B cell (primary cell): ENCODE data around the gene RNF10. TPM values are rescaled to one million over a fixed set of nuclear protein-coding genes. Genes with fewer than 3 reads are reported as not detected.
"Not testable (repeated sequence)": the region's sequence is repeated elsewhere in the genome, so short reads cannot be mapped to it uniquely, and the experiment has no call there.

Experiments used
- ATAC-seq: fragments of 200-7000 bp; cut with Tn5 transposase; one replicate; pipeline ENCODE4 v1.10.0; 2021; ENCODE audit warnings: low read depth, mild to moderate bottlenecking, moderate number of reproducible peaks, moderate library complexity
- CTCF ChIA-PET: fragments of 350-600 bp; sonication (Branson Sonifier 250); formaldehyde crosslinking; loops from one replicate; lab custom pipeline; 2021; ENCODE audit warnings: antibody characterized with exemption, inconsistent platforms; lab: Charles Lee
- POLR2A ChIA-PET: fragments of 350-600 bp; sonication (Branson Sonifier 250); formaldehyde crosslinking; loops from one replicate; lab custom pipeline; 2021; ENCODE audit warnings: antibody characterized with exemption; lab: Charles Lee
- DNase-seq: peaks from one replicate; pipeline ENCODE4 v3.0.0; 2013
- H2AFZ ChIP-seq: 2 replicates; pipeline ENCODE4 v1.6.1; 2012; ENCODE audit warnings: mild to moderate bottlenecking, low read depth, low read length; ENCODE audit not compliant: insufficient read depth, poor library complexity, severe bottlenecking
- H3K27ac ChIP-seq, 2 donors: 1 replicate in 1 of 2; 2 replicates in 1 of 2; pipeline ENCODE4 v1.5.1; 2012 to 2013; ENCODE audit warnings: low read length in 2 of 2, mild to moderate bottlenecking in 2 of 2, moderate library complexity in 1 of 2
- H3K27me3 ChIP-seq, 4 experiments: fragments of 200-600 bp in 1 of 4; sonication (generic) in 1 of 4; replicated peaks in 1 of 4; 1 replicate in 2 of 4; 2 replicates in 2 of 4; pipeline versions ENCODE4 v1.6.1 to v1.7.0; 2013 to 2016; ENCODE audit warnings: low read length in 3 of 4, mild to moderate bottlenecking in 2 of 4, mixed read lengths in 1 of 4, moderate library complexity in 1 of 4; ENCODE audit not compliant: insufficient read depth in 4 of 4, control insufficient read depth in 3 of 4; ENCODE audit errors: control extremely low read depth in 1 of 4
- H3K36me3 ChIP-seq, 2 experiments: replicated peaks in 1 of 2; 1 replicate in 1 of 2; 2 replicates in 1 of 2; pipeline versions ENCODE4 v1.6.1 to v1.7.1; 2013; ENCODE audit warnings: low read length in 1 of 2; ENCODE audit not compliant: insufficient read depth in 2 of 2, control insufficient read depth in 1 of 2; ENCODE audit errors: control extremely low read depth in 1 of 2, extremely low read depth in 1 of 2
- H3K4me1 ChIP-seq, 2 donors: fragments of 200-600 bp in 1 of 2; sonication (generic) in 1 of 2; 1 replicate in 1 of 2; 2 replicates in 1 of 2; pipeline versions ENCODE4 v1.5.1 to v1.6.1; 2013 to 2017; ENCODE audit warnings: low read length in 2 of 2; ENCODE audit not compliant: control insufficient read depth in 2 of 2, insufficient read depth in 2 of 2
- H3K4me2 ChIP-seq: replicated peaks from 2 replicates; pipeline ENCODE3; 2012; ENCODE audit warnings: mild to moderate bottlenecking, low read depth, low read length; ENCODE audit not compliant: poor library complexity, severe bottlenecking
- H3K4me3 ChIP-seq, 5 experiments: fragments of 200-600 bp in 1 of 5; sonication (generic) in 1 of 5; 1 replicate in 3 of 5; 2 replicates in 2 of 5; pipeline versions ENCODE4 v1.5.1 to v1.7.0; 2011 to 2016; ENCODE audit warnings: low read length in 4 of 5, mild to moderate bottlenecking in 4 of 5, low read depth in 2 of 5, control low read depth in 1 of 5, moderate library complexity in 1 of 5; ENCODE audit not compliant: insufficient read depth in 1 of 5; ENCODE audit errors: control extremely low read depth in 1 of 5, extremely low read depth in 1 of 5
- H3K79me2 ChIP-seq: fragments of 200-600 bp; sonication (generic); one replicate; pipeline ENCODE4 v1.6.0; 2016; ENCODE audit warnings: low read length; ENCODE audit not compliant: control insufficient read depth, insufficient read depth
- H3K9ac ChIP-seq: fragments of 200-600 bp; sonication (generic); 2 replicates; pipeline ENCODE4 v1.6.1; 2017; ENCODE audit warnings: mild to moderate bottlenecking, low read length, moderate library complexity
- H3K9me3 ChIP-seq, 3 donors: one replicate each; pipeline versions ENCODE4 v1.6.1 to v1.7.1; 2013; ENCODE audit warnings: low read length in 2 of 3; ENCODE audit not compliant: control insufficient read depth in 2 of 3, insufficient read depth in 1 of 3; ENCODE audit errors: control extremely low read depth in 1 of 3
- H4K20me1 ChIP-seq: 2 replicates; pipeline ENCODE4 v1.6.0; 2012; ENCODE audit warnings: mild to moderate bottlenecking, low read length; ENCODE audit not compliant: insufficient read depth, control insufficient read depth, poor library complexity, severe bottlenecking
- H3K27ac Mint-ChIP-seq: one replicate; pipeline ENCODE4 v1.8.0; 2021; ENCODE audit warnings: mixed read lengths
- H3K27me3 Mint-ChIP-seq: one replicate; pipeline ENCODE4 v1.8.0; 2021; ENCODE audit warnings: mixed read lengths
- H3K4me1 Mint-ChIP-seq: one replicate; pipeline ENCODE4 v1.8.0; 2021; ENCODE audit warnings: mixed read lengths
- H3K4me3 Mint-ChIP-seq: one replicate; pipeline ENCODE4 v1.8.0; 2021; ENCODE audit warnings: mixed read lengths
- H3K9me3 Mint-ChIP-seq: one replicate; pipeline ENCODE4 v1.8.0; 2022; ENCODE audit warnings: mixed read lengths; ENCODE audit not compliant: insufficient read depth
- EZH2 ChIP-seq: IDR thresholded peaks from 2 replicates; pipeline ENCODE4 v1.6.1; 2012; ENCODE audit warnings: borderline replicate concordance, low read depth, mild to moderate bottlenecking, moderate library complexity, low read length; ENCODE audit not compliant: insufficient read depth, poor library complexity, severe bottlenecking
- WGBS: methylation state at CpG from one replicate; pipeline ENCODE4 v1.1.5; 2013; ENCODE audit warnings: missing lambda C conversion rate; ENCODE audit not compliant: insufficient coverage; 5-methylcytosine and 5-hydroxymethylcytosine counted together
- intact Hi-C: fragments of 100-400 bp; cut with micrococcal nuclease; formaldehyde crosslinking; loops from one replicate; pipeline ENCODE4 v1.10.0; 2022
- polyA plus RNA-seq: library from polyadenylated mRNA; depleted of rRNA; stranded (reverse); fragments of >200 nt; gene quantifications from 2 replicates; pipeline ENCODE4 v1.2.3, GENCODE V29; 2012
- total RNA-seq, 2 donors: library from RNA; stranded (reverse); fragments of 120-200 nt in 1 of 2; gene quantifications; 1 replicate in 1 of 2; 2 replicates in 1 of 2; pipeline versions ENCODE4 v1.2.3 to v1.2.4, GENCODE V29; 2013 to 2022
- TF ChIP-seq, protein P1 (sequence below): fragments of 200-600 bp; IDR thresholded peaks from one replicate; pipeline ENCODE4 v1.8.0; 2022; ENCODE audit warnings: antibody characterized with exemption, mild to moderate bottlenecking

RNF10 gene
- total and polyA plus RNA-seq, 2 donors (not counting 1 experiment from before 2014, with no cell fraction given): 163 to 236 TPM

DNA sequence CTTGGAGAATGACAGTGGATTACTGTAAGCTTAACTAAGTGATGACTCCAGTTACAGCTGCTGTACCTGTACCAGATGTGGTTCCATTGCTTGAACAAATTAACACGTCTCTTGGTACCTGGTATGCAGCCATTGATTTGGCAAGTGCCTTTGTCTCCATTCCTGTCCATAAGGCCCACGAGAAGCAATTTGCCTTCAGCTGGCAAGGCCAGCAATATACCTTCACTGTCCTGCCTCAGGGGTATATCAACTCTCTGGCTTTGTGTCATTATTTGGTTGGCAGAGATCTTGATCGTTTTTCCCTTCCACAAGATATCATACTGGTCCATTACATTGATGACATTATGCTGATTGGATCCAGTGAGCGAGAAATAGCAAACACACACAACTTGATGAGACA is 76.4 kb downstream of the RNF10 start:
- ChIA-PET POLR2A (no interaction called here), CTCF (interaction anchor here (0.8 kb wide), 1 partner anchor 155 kb away, joined by 3 read pairs; no protein-coding TSS in a partner anchor)
- Histone ChIP-seq H3K4me1 (no peaks in the 10 kb centered on the region), H3K36me3 (no peaks in the 10 kb centered on the region), H3K27me3 (peaks cover 0 to 5% (median 0%) of the 10 kb centered on the region in 4 experiments), H2AFZ (no peak overlapping the region), H3K79me2 (no peaks in the 10 kb centered on the region), H3K9me3 (no peaks in the 10 kb centered on the region), H3K27ac (no peak overlapping the region), H3K4me2 (no peak overlapping the region), H4K20me1 (no peaks in the 10 kb centered on the region), H3K9ac (no peak overlapping the region), H3K4me3 (no peak overlapping the region)
- DNase-seq: no peak
- WGBS: 92% methylated on average over 1 of the region's 4 CpGs
- no peaks in the 10 kb centered on the region for H3K4me1 Mint-ChIP-seq
- H3K4me3 Mint-ChIP-seq: no peak overlapping the region
- intact Hi-C loops: no loop called here
- no peak overlapping the region for H3K27ac Mint-ChIP-seq
- ATAC-seq: no peak
- no peaks in the 10 kb centered on the region for H3K9me3 Mint-ChIP-seq
- H3K27me3 Mint-ChIP-seq: peaks cover 36% of the 10 kb centered on the region
- TF ChIP-seq EZH2: no peak
- TF ChIP-seq, protein P1, sequence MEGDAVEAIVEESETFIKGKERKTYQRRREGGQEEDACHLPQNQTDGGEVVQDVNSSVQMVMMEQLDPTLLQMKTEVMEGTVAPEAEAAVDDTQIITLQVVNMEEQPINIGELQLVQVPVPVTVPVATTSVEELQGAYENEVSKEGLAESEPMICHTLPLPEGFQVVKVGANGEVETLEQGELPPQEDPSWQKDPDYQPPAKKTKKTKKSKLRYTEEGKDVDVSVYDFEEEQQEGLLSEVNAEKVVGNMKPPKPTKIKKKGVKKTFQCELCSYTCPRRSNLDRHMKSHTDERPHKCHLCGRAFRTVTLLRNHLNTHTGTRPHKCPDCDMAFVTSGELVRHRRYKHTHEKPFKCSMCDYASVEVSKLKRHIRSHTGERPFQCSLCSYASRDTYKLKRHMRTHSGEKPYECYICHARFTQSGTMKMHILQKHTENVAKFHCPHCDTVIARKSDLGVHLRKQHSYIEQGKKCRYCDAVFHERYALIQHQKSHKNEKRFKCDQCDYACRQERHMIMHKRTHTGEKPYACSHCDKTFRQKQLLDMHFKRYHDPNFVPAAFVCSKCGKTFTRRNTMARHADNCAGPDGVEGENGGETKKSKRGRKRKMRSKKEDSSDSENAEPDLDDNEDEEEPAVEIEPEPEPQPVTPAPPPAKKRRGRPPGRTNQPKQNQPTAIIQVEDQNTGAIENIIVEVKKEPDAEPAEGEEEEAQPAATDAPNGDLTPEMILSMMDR: no peak

DNA sequence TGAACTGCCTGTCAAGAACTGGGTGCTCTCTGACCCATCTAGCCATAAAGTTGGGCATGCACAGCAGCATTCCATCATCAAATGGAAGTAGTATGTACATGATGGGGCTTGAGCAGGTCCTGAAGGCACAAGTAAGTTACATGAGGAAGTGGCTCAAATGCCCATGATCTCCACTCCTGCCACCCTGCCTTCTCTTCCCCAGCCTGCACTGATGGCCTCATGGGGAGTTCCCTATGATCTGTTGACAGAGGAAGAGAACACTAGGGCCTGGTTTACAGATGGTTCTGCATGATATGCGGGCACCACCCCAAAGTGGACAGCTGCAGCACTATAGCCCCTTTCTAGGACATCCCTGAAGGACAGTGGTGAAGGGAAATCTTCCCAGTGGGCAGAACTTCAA is 77.4 kb downstream of the RNF10 start:
- POLR2A ChIA-PET, H3K9ac ChIP-seq, H2AFZ ChIP-seq, H3K9me3 Mint-ChIP-seq, intact Hi-C loops, H3K4me2 ChIP-seq, H3K4me3 Mint-ChIP-seq, H4K20me1 ChIP-seq, H3K27ac ChIP-seq, H3K9me3 ChIP-seq, H3K27me3 ChIP-seq, H3K4me1 ChIP-seq, H3K4me1 Mint-ChIP-seq, ATAC-seq, H3K27ac Mint-ChIP-seq, DNase-seq, CTCF ChIA-PET, H3K36me3 ChIP-seq, H3K4me3 ChIP-seq, H3K79me2 ChIP-seq: not testable (repeated sequence)
- whole genome bisulfite sequencing: 89% methylated on average over 1 of the region's 1 CpG
- H3K27me3 Mint-ChIP-seq: peaks cover 31% of the 10 kb centered on the region
